Ramos (cell line): ENCODE results near the gene HCRTR1.
"Not testable (repeated sequence)": the region's sequence is repeated elsewhere in the genome, so short reads cannot be mapped to it uniquely, and the experiment has no call there.

Source experiments
- in situ Hi-C: fragments of 300-500 bp; cut with MboI; formaldehyde crosslinking; loops from one replicate; pipeline ENCODE4 v1.14.3; 2022; ENCODE audit warnings: low sequenced_read_pairs; ENCODE audit not compliant: unreplicated experiment

HCRTR1 gene

GRCh38 chr1:31580891-31581603 is 36.4 kb upstream of the HCRTR1 start:
- in situ Hi-C loops = no loop called here

GRCh38 chr1:31581821-31582810 is 35.4 kb upstream of the HCRTR1 start:
- in situ Hi-C loops = no loop called here

- in situ Hi-C loops = no loop called here
Observed at GRCh38 chr1:31583082-31583994, 34.2 kb upstream of the HCRTR1 start.

GRCh38 chr1:31583995-31584868 is 33.3 kb upstream of the HCRTR1 start:
- in situ Hi-C loops = no loop called here

GRCh38 chr1:31584869-31585735 is 32.4 kb upstream of the HCRTR1 start:
- in situ Hi-C loops = no loop called here

GRCh38 chr1:31585736-31586365 is 31.6 kb upstream of the HCRTR1 start:
- in situ Hi-C loops = no loop called here

GRCh38 chr1:31586376-31587327 is 30.8 kb upstream of the HCRTR1 start:
- in situ Hi-C loops = no loop called here

GRCh38 chr1:31587328-31587699 is 30.2 kb upstream of the HCRTR1 start:
- in situ Hi-C loops = not testable (repeated sequence)

GRCh38 chr1:31587720-31588423 is 29.6 kb upstream of the HCRTR1 start:
- in situ Hi-C loops = no loop called here

GRCh38 chr1:31588751-31589515 is 28.6 kb upstream of the HCRTR1 start:
- in situ Hi-C loops = no loop called here

- in situ Hi-C loops = no loop called here
Observed at GRCh38 chr1:31591425-31592093, 25.9 kb upstream of the HCRTR1 start.

- in situ Hi-C loops = no loop called here
Observed at GRCh38 chr1:31592132-31592531, 25.4 kb upstream of the HCRTR1 start.

GRCh38 chr1:31593136-31593665 is 24.3 kb upstream of the HCRTR1 start:
- in situ Hi-C loops = no loop called here

- in situ Hi-C loops = no loop called here
Observed at GRCh38 chr1:31593770-31594632, 23.5 kb upstream of the HCRTR1 start.
